HK-2 (cell line): ENCODE data around the gene KIF3A.

Source experiments
- DNase-seq: peaks from one replicate; pipeline ENCODE4 v3.0.0-alpha.2; 2018; ENCODE audit not compliant: unreplicated experiment

KIF3A gene

GRCh38 chr5:132753135-132753987, 16.0 kb upstream of the KIF3A start:
- no peak for DNase-seq

GRCh38 chr5:132752581-132753125, 15.3 kb upstream of the KIF3A start:
- no peak for DNase-seq

GRCh38 chr5:132751971-132752580, 14.7 kb upstream of the KIF3A start:
- DNase-seq: no peak

- DNase-seq: no peak
Measured at GRCh38 chr5:132751444-132751843, 14.1 kb upstream of the KIF3A start.

GRCh38 chr5:132750471-132751230, 13.3 kb upstream of the KIF3A start:
- no peak for DNase-seq

- no peak for DNase-seq
Measured at GRCh38 chr5:132749506-132749905, 12.2 kb upstream of the KIF3A start.

- no peak for DNase-seq
Measured at GRCh38 chr5:132748522-132749000, 11.2 kb upstream of the KIF3A start.

- DNase-seq: no peak
Measured at GRCh38 chr5:132747616-132748440, 10.5 kb upstream of the KIF3A start.

- no peak for DNase-seq
Measured at GRCh38 chr5:132746954-132747615, 9.7 kb upstream of the KIF3A start, which contains the start of gene CCNI2. Gene CCNI2, plus strand, starts transcription at chr5:132747426. Its CDS starts 70 bp downstream, at chr5:132747496.

- DNase-seq: no peak
Measured at GRCh38 chr5:132746592-132746953, 9.2 kb upstream of the KIF3A start.

GRCh38 chr5:132744659-132745058, 7.3 kb upstream of the KIF3A start:
- no peak for DNase-seq

GRCh38 chr5:132742626-132743025, 5.3 kb upstream of the KIF3A start:
- no peak for DNase-seq

- no peak for DNase-seq
Measured at GRCh38 chr5:132742158-132742557, 4.8 kb upstream of the KIF3A start.

- no peak for DNase-seq
Measured at GRCh38 chr5:132739232-132739631, 1.9 kb upstream of the KIF3A start.

GRCh38 chr5:132737982-132738681, 786 bp upstream of the KIF3A start:
- DNase-seq: no peak

GRCh38 chr5:132734687-132735086, 2.7 kb downstream of the KIF3A start:
- DNase-seq: no peak

- no peak for DNase-seq
Measured at GRCh38 chr5:132733499-132734148, 3.7 kb downstream of the KIF3A start.

GRCh38 chr5:132729896-132730295, 7.5 kb downstream of the KIF3A start:
- DNase-seq: no peak

GRCh38 chr5:132725745-132726144, 11.6 kb downstream of the KIF3A start:
- DNase-seq: no peak
